ENCODE results near the gene ISCA1.

GRCh38 chr9:86256653-86257052 is 25.7 kb downstream of the ISCA1 start:
- TF ChIP-seq, protein P1, sequence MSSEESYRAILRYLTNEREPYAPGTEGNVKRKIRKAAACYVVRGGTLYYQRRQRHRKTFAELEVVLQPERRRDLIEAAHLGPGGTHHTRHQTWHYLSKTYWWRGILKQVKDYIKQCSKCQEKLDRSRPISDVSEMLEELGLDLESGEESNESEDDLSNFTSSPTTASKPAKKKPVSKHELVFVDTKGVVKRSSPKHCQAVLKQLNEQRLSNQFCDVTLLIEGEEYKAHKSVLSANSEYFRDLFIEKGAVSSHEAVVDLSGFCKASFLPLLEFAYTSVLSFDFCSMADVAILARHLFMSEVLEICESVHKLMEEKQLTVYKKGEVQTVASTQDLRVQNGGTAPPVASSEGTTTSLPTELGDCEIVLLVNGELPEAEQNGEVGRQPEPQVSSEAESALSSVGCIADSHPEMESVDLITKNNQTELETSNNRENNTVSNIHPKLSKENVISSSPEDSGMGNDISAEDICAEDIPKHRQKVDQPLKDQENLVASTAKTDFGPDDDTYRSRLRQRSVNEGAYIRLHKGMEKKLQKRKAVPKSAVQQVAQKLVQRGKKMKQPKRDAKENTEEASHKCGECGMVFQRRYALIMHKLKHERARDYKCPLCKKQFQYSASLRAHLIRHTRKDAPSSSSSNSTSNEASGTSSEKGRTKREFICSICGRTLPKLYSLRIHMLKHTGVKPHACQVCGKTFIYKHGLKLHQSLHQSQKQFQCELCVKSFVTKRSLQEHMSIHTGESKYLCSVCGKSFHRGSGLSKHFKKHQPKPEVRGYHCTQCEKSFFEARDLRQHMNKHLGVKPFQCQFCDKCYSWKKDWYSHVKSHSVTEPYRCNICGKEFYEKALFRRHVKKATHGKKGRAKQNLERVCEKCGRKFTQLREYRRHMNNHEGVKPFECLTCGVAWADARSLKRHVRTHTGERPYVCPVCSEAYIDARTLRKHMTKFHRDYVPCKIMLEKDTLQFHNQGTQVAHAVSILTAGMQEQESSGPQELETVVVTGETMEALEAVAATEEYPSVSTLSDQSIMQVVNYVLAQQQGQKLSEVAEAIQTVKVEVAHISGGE (tag by site-specific recombination; conservative IDR thresholded peaks at IDR 0.05; ENCODE audit: low read depth), result no peak
- TF ChIP-seq ZNF341 (tag by site-specific recombination; IDR thresholded peaks at IDR 0.05; ENCODE audit: low read depth), result no peak
